GM06990 (cell line): ENCODE results near the gene KLHL14.
A peak's percentile ranks its signal among the peaks of the same experiment; 100 is the strongest.

Experiments
- DNase-seq: peaks from one replicate; pipeline ENCODE4 v3.0.0-alpha.2; 2011; ENCODE audit not compliant: insufficient read length; ENCODE audit errors: extremely low read depth
- H3K27me3 ChIP-seq: replicated peaks from 2 replicates; pipeline ENCODE4 v1.6.0; 2011; ENCODE audit warnings: low read length; ENCODE audit not compliant: control insufficient read depth, insufficient read depth
- H3K36me3 ChIP-seq: 2 replicates; pipeline ENCODE4 v1.5.1; 2011; ENCODE audit warnings: low read length; ENCODE audit not compliant: control insufficient read depth, insufficient read depth
- H3K4me3 ChIP-seq: replicated peaks from 2 replicates; pipeline ENCODE4 v1.5.1; 2011; ENCODE audit warnings: low read depth, mild to moderate bottlenecking, control low read depth, low read length
- TF ChIP-seq, protein P1 (sequence below): IDR thresholded peaks from 2 replicates; pipeline ENCODE4 v1.5.1; 2011; ENCODE audit warnings: low read length, control low read depth, mild to moderate bottlenecking, inconsistent platforms; ENCODE audit not compliant: insufficient read depth, poor library complexity, severe bottlenecking

The KLHL14 gene

DNA sequence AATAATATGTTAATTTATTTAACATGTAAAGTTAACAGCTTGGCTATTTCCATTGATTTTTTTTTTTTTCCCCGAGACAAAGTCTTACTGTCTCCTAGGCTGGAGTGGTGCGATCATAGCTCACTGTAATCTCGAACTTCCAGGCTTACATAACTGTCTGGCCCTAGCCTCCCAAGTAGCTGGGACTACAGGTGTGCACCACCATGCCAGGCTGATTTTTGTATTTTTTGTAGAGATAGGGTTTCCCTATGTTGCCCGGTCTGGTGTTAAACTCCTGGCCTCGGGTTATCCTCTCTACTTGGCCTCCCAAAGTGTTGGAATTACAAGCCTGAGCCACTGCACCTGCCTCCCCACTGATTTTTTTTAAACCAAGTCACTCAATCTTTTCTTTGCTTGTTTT is 32.5 kb upstream of the KLHL14 start:
- DNase-seq = no peak
- no peaks in the 10 kb centered on the region for H3K27me3 ChIP-seq

DNA sequence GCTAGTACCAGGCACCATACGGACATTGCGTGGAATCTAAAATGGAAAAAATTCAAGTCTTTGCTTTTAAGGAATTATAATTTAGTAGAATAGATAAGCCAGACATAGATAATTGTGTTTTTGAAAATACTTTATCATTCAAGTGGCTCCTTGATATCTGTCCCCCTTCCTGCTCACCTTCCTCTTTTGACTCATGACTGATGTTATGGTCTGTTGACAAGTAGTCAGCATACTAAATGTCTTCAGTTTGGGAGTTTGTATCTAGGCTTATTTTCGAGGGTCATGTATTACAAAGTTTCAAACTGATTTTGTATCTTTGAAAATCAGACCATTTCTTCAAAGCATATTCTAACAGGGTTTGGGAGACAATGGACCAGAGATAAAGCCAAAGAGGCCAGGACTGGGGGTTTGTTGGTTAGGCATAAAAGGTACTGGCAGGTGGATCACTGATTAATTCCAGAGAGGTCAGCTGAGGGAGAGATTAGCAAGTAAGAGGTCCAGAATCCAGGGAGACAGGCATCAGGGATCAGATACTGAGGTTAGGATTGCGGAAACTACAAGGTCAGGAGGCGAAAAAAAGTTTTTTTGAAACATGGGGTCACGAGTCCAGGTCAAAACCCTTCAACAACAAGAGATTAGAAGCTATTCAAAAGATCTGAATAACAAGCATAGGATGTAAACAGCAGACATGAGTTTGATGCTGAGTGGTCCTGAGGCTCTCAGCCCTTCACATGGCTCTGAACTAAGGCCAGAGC is 31.5 kb upstream of the KLHL14 start:
- TF ChIP-seq, protein P1, sequence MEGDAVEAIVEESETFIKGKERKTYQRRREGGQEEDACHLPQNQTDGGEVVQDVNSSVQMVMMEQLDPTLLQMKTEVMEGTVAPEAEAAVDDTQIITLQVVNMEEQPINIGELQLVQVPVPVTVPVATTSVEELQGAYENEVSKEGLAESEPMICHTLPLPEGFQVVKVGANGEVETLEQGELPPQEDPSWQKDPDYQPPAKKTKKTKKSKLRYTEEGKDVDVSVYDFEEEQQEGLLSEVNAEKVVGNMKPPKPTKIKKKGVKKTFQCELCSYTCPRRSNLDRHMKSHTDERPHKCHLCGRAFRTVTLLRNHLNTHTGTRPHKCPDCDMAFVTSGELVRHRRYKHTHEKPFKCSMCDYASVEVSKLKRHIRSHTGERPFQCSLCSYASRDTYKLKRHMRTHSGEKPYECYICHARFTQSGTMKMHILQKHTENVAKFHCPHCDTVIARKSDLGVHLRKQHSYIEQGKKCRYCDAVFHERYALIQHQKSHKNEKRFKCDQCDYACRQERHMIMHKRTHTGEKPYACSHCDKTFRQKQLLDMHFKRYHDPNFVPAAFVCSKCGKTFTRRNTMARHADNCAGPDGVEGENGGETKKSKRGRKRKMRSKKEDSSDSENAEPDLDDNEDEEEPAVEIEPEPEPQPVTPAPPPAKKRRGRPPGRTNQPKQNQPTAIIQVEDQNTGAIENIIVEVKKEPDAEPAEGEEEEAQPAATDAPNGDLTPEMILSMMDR = no peak

More for the DNA sequence above, 32.5 kb upstream of the KLHL14 start:
- no peaks in the 10 kb centered on the region for H3K36me3 ChIP-seq
- no peak overlapping the region for H3K4me3 ChIP-seq
- TF ChIP-seq, protein P1 = no peak

DNA sequence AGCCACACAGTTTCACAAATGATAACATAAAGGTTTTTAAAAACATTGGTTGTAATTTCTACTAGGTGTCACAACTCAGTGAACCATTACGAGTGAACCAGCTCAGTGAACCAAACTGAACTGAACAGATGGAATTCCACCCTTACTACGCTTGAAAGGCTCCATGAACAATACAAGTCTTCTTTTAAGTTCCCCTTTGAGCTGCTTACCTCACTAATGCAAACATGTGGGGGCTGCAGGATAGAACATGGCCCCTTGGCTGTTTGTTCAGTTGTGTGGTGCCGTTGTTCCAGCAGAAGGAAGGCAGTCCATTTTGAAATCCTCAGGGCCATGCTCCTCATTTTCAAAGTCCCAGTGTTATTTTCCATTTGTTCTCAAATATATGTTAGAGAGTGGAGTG is 30.7 kb upstream of the KLHL14 start:
- no peaks in the 10 kb centered on the region for H3K27me3 ChIP-seq
- H3K4me3 ChIP-seq = no peak overlapping the region
- no peaks in the 10 kb centered on the region for H3K36me3 ChIP-seq
- DNase-seq = peak; percentile 36
- TF ChIP-seq, protein P1 = no peak

More for the DNA sequence above, 31.5 kb upstream of the KLHL14 start:
- H3K27me3 ChIP-seq = no peaks in the 10 kb centered on the region
- H3K4me3 ChIP-seq = no peak overlapping the region
- no peak for DNase-seq
- no peaks in the 10 kb centered on the region for H3K36me3 ChIP-seq

DNA sequence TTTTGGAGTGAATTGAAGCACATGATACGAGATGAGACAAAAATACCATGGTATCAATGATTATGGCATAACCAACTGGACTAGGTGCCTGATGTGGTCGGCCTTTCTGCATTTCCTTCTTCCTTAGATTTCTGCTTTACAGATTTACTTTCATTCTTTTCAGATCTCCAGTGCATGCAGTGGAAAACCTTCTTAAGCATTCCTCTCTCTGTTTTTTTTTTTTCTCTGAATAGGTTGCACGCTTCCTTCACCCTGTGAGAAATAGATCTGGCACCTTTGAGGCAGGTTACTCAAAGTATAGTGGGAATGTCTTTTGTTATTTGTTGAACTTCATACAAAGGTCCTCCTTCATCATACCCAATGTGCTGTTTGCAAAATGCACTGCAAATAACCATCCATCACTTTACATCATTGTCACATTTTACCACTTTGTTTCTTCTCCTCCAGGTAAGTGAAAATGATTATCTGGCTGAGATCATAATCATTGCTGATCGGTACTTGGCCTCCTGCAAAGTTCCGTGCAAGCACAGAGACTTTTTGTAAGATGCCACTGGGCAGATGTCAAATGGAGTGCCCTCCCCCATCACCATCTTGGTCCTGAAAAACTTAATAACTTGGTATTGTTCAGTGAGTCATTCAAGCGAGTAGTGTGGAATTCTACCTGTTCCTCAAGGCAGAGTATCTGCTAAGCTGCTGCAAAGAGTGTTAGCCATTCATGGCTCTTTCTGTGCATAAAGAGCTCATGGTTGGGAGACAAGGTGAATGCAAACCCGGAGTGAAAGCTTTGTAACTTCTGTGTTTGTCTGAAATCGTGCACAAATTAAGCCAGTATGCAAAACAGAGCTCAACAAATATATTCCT is 30.0 kb upstream of the KLHL14 start:
- no peak for DNase-seq
- TF ChIP-seq, protein P1 = no peak
- no peak overlapping the region for H3K4me3 ChIP-seq
- H3K36me3 ChIP-seq = no peaks in the 10 kb centered on the region
- H3K27me3 ChIP-seq = no peaks in the 10 kb centered on the region

DNA sequence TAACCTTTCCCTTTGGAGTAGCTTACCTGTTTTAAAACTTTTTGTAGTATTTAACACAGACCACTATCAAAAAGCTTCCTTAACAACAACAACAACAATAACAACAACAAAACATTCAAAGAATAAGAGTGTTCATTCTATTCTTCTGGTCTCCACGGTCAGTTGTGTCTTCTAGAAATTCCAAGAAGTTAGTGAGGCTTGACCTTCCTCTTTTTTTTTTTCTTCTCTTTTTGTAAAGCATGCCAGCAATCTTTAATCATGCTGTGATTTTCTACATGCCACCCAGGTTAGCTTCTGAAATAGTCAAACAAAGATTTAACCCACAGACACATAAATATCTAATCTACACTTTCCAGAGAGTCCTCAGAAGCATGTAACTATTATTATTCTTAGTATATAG is 28.4 kb upstream of the KLHL14 start:
- TF ChIP-seq, protein P1 = no peak
- Histone ChIP-seq H3K36me3 (no peaks in the 10 kb centered on the region), H3K4me3 (no peak overlapping the region), H3K27me3 (no peaks in the 10 kb centered on the region)
- no peak for DNase-seq
